Measurements from ENCODE around the gene TXNRD1. TPM values are rescaled to one million over a fixed set of nuclear protein-coding genes. Genes with fewer than 3 reads are reported as not detected.

The TXNRD1 gene
- total RNA-seq, 4 donors from 2014 or later = 23.4 to 43.2 (median 35.6) TPM

- H3K4me3 ChIP-seq (ENCODE audit: low read depth, poor library complexity, severe bottlenecking) = no peak overlapping the region
- WGBS, 2 donors = 31 to 54% methylated on average over 1 of the region's 1 CpG
- TF ChIP-seq CTCF (IDR thresholded peaks at IDR 0.05) (no peak), POLR2A (IDR thresholded peaks at IDR 0.05) (no peak)
- intact Hi-C loops (cut with DNase I; ENCODE audit: low total_unique reads) = no loop called here
- no peak for DNase-seq (ENCODE audit: low spot score in 2 of 2)
Measured at GRCh38 chr12:104243971-104244370, 28.4 kb downstream of the TXNRD1 start.

GRCh38 chr12:104247698-104248097, 32.1 kb downstream of the TXNRD1 start:
- 75 to 81% methylated on average over 5 of the region's 5 CpGs for WGBS, 2 donors
- no peak for DNase-seq (ENCODE audit: low spot score in 2 of 2)
- intact Hi-C loops (cut with DNase I; ENCODE audit: low total_unique reads) = no loop called here
- TF ChIP-seq CTCF (IDR thresholded peaks at IDR 0.05) (no peak), POLR2A (IDR thresholded peaks at IDR 0.05) (no peak)
- H3K4me3 ChIP-seq (ENCODE audit: low read depth, poor library complexity, severe bottlenecking) = no peak overlapping the region

- DNase-seq (ENCODE audit: low spot score in 2 of 2) = no peak
- TF ChIP-seq CTCF (IDR thresholded peaks at IDR 0.05) (no peak), POLR2A (IDR thresholded peaks at IDR 0.05) (no peak)
- H3K4me3 ChIP-seq (ENCODE audit: low read depth, poor library complexity, severe bottlenecking) = no peak overlapping the region
- 93 to 97% methylated on average over 8 of the region's 8 CpGs for WGBS, 2 donors
- intact Hi-C loops (cut with DNase I; ENCODE audit: low total_unique reads) = no loop called here
Measured at GRCh38 chr12:104248444-104248843, 32.9 kb downstream of the TXNRD1 start.

GRCh38 chr12:104249017-104249416, 33.4 kb downstream of the TXNRD1 start:
- no peak overlapping the region for H3K4me3 ChIP-seq (ENCODE audit: low read depth, poor library complexity, severe bottlenecking)
- 86 to 92% methylated on average over 3 of the region's 3 CpGs for WGBS, 2 donors
- TF ChIP-seq POLR2A (IDR thresholded peaks at IDR 0.05) (no peak), CTCF (IDR thresholded peaks at IDR 0.05) (no peak)

GRCh38 chr12:104249898-104250297, 34.3 kb downstream of the TXNRD1 start:
- 94% methylated on average over 4 of the region's 4 CpGs for WGBS, 2 donors
- TF ChIP-seq CTCF (IDR thresholded peaks at IDR 0.05) (no peak), POLR2A (IDR thresholded peaks at IDR 0.05) (no peak)
- no peak overlapping the region for H3K4me3 ChIP-seq (ENCODE audit: low read depth, poor library complexity, severe bottlenecking)
- intact Hi-C loops (cut with DNase I; ENCODE audit: low total_unique reads) = no loop called here
- DNase-seq (ENCODE audit: low spot score in 2 of 2) = no peak

More at GRCh38 chr12:104249017-104249416, 33.4 kb downstream of the TXNRD1 start:
- DNase-seq (ENCODE audit: low spot score in 2 of 2) = no peak
- intact Hi-C loops (cut with DNase I; ENCODE audit: low total_unique reads) = no loop called here

GRCh38 chr12:104250366-104251125, 35.0 kb downstream of the TXNRD1 start:
- 67% methylated on average over 2 of the region's 2 CpGs for WGBS, 2 donors
- TF ChIP-seq POLR2A (IDR thresholded peaks at IDR 0.05) (no peak), CTCF (IDR thresholded peaks at IDR 0.05) (no peak)
- no peak overlapping the region for H3K4me3 ChIP-seq (ENCODE audit: low read depth, poor library complexity, severe bottlenecking)
- intact Hi-C loops (cut with DNase I; ENCODE audit: low total_unique reads) = no loop called here
- no peak for DNase-seq (ENCODE audit: low spot score in 2 of 2)

Data from lower leg skin (tissue), 4 donors.